Activated CD4-positive, alpha-beta memory T cell treated with anti-CD3 and anti-CD28 coated beads for 36 hours (primary cell): Measurements from ENCODE around the gene TUNAR. TPM values are rescaled to one million over a fixed set of nuclear protein-coding genes. Genes with fewer than 3 reads are reported as not detected.

Experiments used
- CTCF ChIA-PET: fragments of 350-600 bp; sonication (Branson Sonifier 250); formaldehyde crosslinking; loops from one replicate; lab custom pipeline; 2021; ENCODE audit warnings: antibody characterized with exemption, inconsistent platforms; lab: Charles Lee
- POLR2A ChIA-PET: fragments of 350-600 bp; sonication (Branson Sonifier 250); formaldehyde crosslinking; loops from one replicate; lab custom pipeline; 2021; ENCODE audit warnings: antibody characterized with exemption; lab: Charles Lee
- DNase-seq: peaks from one replicate; pipeline ENCODE4 v3.0.0-alpha.2; 2020
- H3K27ac Mint-ChIP-seq: one replicate; pipeline ENCODE4 v1.8.0; 2021; ENCODE audit warnings: mixed read lengths
- H3K27me3 Mint-ChIP-seq: one replicate; pipeline ENCODE4 v1.8.0; 2021; ENCODE audit warnings: mixed read lengths
- H3K36me3 Mint-ChIP-seq: one replicate; pipeline ENCODE4 v1.8.0; 2021; ENCODE audit warnings: mixed read lengths
- H3K4me1 Mint-ChIP-seq: one replicate; pipeline ENCODE4 v1.8.0; 2021; ENCODE audit warnings: low read depth, mixed read lengths
- H3K4me3 Mint-ChIP-seq: one replicate; pipeline ENCODE4 v1.8.0; 2021; ENCODE audit warnings: mild to moderate bottlenecking, mixed read lengths
- H3K9me3 Mint-ChIP-seq: one replicate; pipeline ENCODE4 v1.8.0; 2021; ENCODE audit warnings: mixed read lengths
- intact Hi-C: fragments of 100-400 bp; cut with micrococcal nuclease; formaldehyde crosslinking; loops from one replicate; pipeline ENCODE4 v1.15.1; 2023
- total RNA-seq, 2 experiments: library from RNA; stranded (reverse); gene quantifications; one replicate each; pipeline ENCODE4 v1.2.3, GENCODE V29; 2021

TUNAR gene
- total RNA-seq, 2 experiments from 2014 or later = not detected

GRCh38 chr14:95901054-95901453, 24.4 kb downstream of the TUNAR start:
- Mint-ChIP-seq H3K36me3 (no peaks in the 10 kb centered on the region), H3K9me3 (no peaks in the 10 kb centered on the region), H3K27me3 (peaks cover 20% of the 10 kb centered on the region), H3K4me1 (no peaks in the 10 kb centered on the region), H3K4me3 (no peak overlapping the region), H3K27ac (no peak overlapping the region)
- DNase-seq = no peak
- POLR2A ChIA-PET = no interaction called here
- CTCF ChIA-PET = no interaction called here
- intact Hi-C loops = no loop called here

DNA sequence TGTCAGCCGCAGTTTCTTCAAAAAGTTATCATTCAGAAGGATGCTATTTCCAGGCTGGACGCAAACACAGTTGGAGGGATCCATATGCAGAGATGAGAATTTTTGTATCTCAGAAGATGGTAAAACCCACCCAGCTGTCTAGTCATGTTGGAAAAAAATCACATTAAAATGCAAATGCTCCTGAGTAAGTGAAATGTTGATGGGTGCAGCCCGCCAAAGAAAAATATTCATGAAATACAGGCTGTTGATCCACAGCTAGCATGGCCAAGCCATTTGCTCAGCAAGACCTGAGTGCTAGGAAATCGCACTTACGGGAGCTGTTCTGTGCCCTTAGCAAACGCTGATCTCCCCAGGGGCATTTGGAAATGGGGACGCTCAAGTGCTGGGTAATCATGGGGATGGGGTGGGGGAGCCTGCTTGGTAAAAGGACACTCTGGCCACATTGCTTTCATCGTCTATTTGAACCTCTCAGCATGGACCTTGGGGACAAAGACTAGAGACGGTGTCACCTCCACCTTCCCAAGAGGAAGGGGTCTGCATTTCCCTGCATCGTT, 25.7 kb downstream of the TUNAR start:
- no peak for DNase-seq
- Mint-ChIP-seq H3K27ac (no peak overlapping the region), H3K4me3 (no peak overlapping the region), H3K36me3 (no peaks in the 10 kb centered on the region), H3K4me1 (no peaks in the 10 kb centered on the region), H3K9me3 (no peaks in the 10 kb centered on the region), H3K27me3 (peaks cover 18% of the 10 kb centered on the region)
- intact Hi-C loops = no loop called here
- ChIA-PET CTCF (no interaction called here), POLR2A (no interaction called here)

- H3K27me3 Mint-ChIP-seq = peaks cover 13% of the 10 kb centered on the region
- H3K4me3 Mint-ChIP-seq = no peak overlapping the region
- ChIA-PET POLR2A (no interaction called here), CTCF (no interaction called here)
- H3K9me3 Mint-ChIP-seq = no peaks in the 10 kb centered on the region
- intact Hi-C loops = no loop called here
- no peaks in the 10 kb centered on the region for H3K4me1 Mint-ChIP-seq
- no peak overlapping the region for H3K27ac Mint-ChIP-seq
- DNase-seq = no peak
- no peaks in the 10 kb centered on the region for H3K36me3 Mint-ChIP-seq
Measured at GRCh38 chr14:95903165-95903564, 26.5 kb downstream of the TUNAR start.

DNA sequence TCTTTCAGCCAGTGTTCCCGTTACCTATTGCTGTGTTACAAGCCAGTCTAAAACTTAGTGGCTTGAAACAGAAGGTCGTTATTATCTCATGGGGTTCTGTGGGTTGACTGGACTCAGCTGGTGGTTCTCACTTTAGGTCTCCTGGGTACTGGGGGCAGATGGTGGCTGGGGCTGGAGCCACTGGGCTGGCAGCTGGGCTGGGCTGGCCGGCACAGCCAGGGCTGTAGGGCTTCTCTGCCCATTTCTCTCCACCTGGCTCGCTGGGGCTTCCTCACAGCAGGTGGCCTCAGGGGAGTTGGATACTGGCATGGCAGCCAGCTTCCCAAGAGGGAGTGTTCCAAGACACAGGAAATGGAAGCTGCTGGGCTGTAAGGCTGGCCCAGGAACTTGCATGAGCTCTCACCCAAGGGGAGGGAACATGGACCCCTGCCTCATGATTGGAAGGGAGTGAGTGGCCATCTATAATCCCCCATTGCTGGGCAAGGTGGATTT, 27.0 kb downstream of the TUNAR start:
- CTCF ChIA-PET = no interaction called here
- no peak overlapping the region for H3K4me3 Mint-ChIP-seq
- H3K27ac Mint-ChIP-seq = no peak overlapping the region
- POLR2A ChIA-PET = no interaction called here
- intact Hi-C loops = no loop called here
- H3K4me1 Mint-ChIP-seq = no peaks in the 10 kb centered on the region
- DNase-seq = no peak
- no peaks in the 10 kb centered on the region for H3K36me3 Mint-ChIP-seq
- H3K9me3 Mint-ChIP-seq = no peaks in the 10 kb centered on the region
- peaks cover 13% of the 10 kb centered on the region for H3K27me3 Mint-ChIP-seq

GRCh38 chr14:95906591-95906990, 30.0 kb downstream of the TUNAR start:
- POLR2A ChIA-PET = no interaction called here
- Mint-ChIP-seq H3K27me3 (peaks cover 14% of the 10 kb centered on the region), H3K4me1 (no peaks in the 10 kb centered on the region)

GRCh38 chr14:95910628-95911027, 34.0 kb downstream of the TUNAR start:
- DNase-seq = no peak
- intact Hi-C loops = no loop called here
- POLR2A ChIA-PET = no interaction called here
- CTCF ChIA-PET = no interaction called here
- Mint-ChIP-seq H3K4me1 (no peaks in the 10 kb centered on the region), H3K27ac (no peak overlapping the region), H3K27me3 (peaks cover 11% of the 10 kb centered on the region), H3K4me3 (no peak overlapping the region), H3K9me3 (no peaks in the 10 kb centered on the region), H3K36me3 (no peaks in the 10 kb centered on the region)

More at GRCh38 chr14:95906591-95906990, 30.0 kb downstream of the TUNAR start:
- H3K4me3 Mint-ChIP-seq = no peak overlapping the region
- intact Hi-C loops = no loop called here
- no peaks in the 10 kb centered on the region for H3K36me3 Mint-ChIP-seq
- H3K27ac Mint-ChIP-seq = no peak overlapping the region
- CTCF ChIA-PET = no interaction called here
- no peaks in the 10 kb centered on the region for H3K9me3 Mint-ChIP-seq
- no peak for DNase-seq

DNA sequence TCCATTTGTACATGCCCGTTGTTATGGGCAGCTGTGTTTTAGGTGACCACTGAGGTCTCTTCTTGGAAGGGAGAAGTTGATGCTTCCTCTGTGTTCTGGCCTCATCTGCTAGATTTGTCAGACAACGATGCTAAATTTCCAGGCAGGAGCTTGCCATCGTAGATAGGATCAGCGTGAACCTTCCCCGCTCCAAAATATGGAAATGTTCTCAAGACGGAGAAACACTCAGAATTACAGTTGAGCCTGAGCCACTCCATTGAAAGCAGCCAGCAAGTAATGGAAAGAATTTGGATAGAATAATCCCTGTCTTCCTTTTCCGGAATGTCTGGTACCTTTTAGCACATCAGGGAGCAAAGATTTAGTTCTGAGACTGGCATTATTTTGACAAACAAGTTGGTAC, 34.8 kb downstream of the TUNAR start:
- H3K27ac Mint-ChIP-seq = no peak overlapping the region
- CTCF ChIA-PET = no interaction called here
- intact Hi-C loops = no loop called here
- no peaks in the 10 kb centered on the region for H3K9me3 Mint-ChIP-seq
- H3K36me3 Mint-ChIP-seq = no peaks in the 10 kb centered on the region
- peaks cover 11% of the 10 kb centered on the region for H3K27me3 Mint-ChIP-seq
- H3K4me3 Mint-ChIP-seq = no peak overlapping the region
- POLR2A ChIA-PET = no interaction called here
- no peak for DNase-seq
- no peaks in the 10 kb centered on the region for H3K4me1 Mint-ChIP-seq

DNA sequence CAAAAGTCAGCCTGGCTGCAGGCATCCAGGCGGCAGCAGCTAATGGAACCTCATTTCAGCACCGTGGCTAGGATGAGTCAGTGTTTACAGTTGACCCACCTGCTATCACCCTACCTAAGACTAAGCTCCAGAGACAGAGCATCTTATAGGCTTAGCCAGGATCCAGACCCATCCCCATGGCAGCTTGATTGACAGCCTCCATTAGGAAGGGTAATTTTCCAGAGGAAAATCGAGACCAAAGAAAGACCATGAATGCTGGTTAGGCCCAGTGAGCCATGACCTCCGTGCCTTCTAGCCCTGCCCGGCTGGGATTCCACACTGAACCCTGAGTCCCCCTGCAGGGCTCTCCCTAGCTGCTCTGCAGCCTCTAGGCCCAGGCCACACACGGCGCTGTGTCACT, 38.7 kb downstream of the TUNAR start:
- intact Hi-C loops = no loop called here
- POLR2A ChIA-PET = no interaction called here
- H3K4me3 Mint-ChIP-seq = no peak overlapping the region
- no peaks in the 10 kb centered on the region for H3K9me3 Mint-ChIP-seq
- CTCF ChIA-PET = no interaction called here
- H3K27me3 Mint-ChIP-seq = peaks cover 18% of the 10 kb centered on the region
- H3K27ac Mint-ChIP-seq = no peak overlapping the region
- no peaks in the 10 kb centered on the region for H3K4me1 Mint-ChIP-seq
- H3K36me3 Mint-ChIP-seq = no peaks in the 10 kb centered on the region
- DNase-seq = no peak

- POLR2A ChIA-PET = no interaction called here
- no peak overlapping the region for H3K27ac Mint-ChIP-seq
- intact Hi-C loops = no loop called here
- no peaks in the 10 kb centered on the region for H3K9me3 Mint-ChIP-seq
- CTCF ChIA-PET = no interaction called here
- H3K27me3 Mint-ChIP-seq = peaks cover 19% of the 10 kb centered on the region
- no peaks in the 10 kb centered on the region for H3K4me1 Mint-ChIP-seq
- no peak for DNase-seq
- no peak overlapping the region for H3K4me3 Mint-ChIP-seq
- H3K36me3 Mint-ChIP-seq = no peaks in the 10 kb centered on the region
Measured at GRCh38 chr14:95918466-95918865, 41.8 kb downstream of the TUNAR start.

GRCh38 chr14:95920769-95921438, 44.3 kb downstream of the TUNAR start:
- Mint-ChIP-seq H3K36me3 (no peaks in the 10 kb centered on the region), H3K9me3 (no peaks in the 10 kb centered on the region), H3K27ac (no peak overlapping the region), H3K4me1 (no peaks in the 10 kb centered on the region), H3K27me3 (peaks cover 17% of the 10 kb centered on the region), H3K4me3 (no peak overlapping the region)
- DNase-seq = no peak
- ChIA-PET POLR2A (no interaction called here), CTCF (no interaction called here)
- intact Hi-C loops = no loop called here

GRCh38 chr14:95922080-95922479, 45.4 kb downstream of the TUNAR start:
- H3K27ac Mint-ChIP-seq = no peak overlapping the region
- peaks cover 18% of the 10 kb centered on the region for H3K27me3 Mint-ChIP-seq
- no peak overlapping the region for H3K4me3 Mint-ChIP-seq
- no peaks in the 10 kb centered on the region for H3K36me3 Mint-ChIP-seq
- no peak for DNase-seq
- ChIA-PET CTCF (no interaction called here), POLR2A (no interaction called here)
- intact Hi-C loops = no loop called here
- no peaks in the 10 kb centered on the region for H3K9me3 Mint-ChIP-seq
- H3K4me1 Mint-ChIP-seq = no peaks in the 10 kb centered on the region

DNA sequence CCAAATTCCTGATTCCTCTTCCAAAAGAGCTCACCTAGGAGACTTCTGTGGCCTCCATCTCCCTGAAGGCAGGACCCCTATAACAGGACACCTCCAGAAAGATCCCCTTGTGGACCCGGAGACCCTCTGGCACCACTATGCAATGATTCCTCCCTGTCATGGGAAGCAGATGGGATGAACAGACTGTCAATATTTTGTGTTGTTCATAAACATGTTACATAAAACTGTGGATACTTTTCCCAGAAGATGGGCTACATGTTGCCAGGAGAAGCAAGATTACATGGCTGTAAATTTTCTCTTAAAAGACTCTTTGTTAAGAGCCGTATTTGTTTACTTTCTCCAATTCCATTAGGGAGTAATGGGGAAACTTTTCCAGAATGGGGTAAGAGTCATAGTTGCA, 52.1 kb downstream of the TUNAR start:
- CTCF ChIA-PET = no interaction called here
- H3K27me3 Mint-ChIP-seq = peaks cover 22% of the 10 kb centered on the region
- no peak for DNase-seq
- H3K36me3 Mint-ChIP-seq = no peaks in the 10 kb centered on the region
- H3K4me3 Mint-ChIP-seq = no peak overlapping the region
- H3K27ac Mint-ChIP-seq = no peak overlapping the region
- POLR2A ChIA-PET = no interaction called here
- no peaks in the 10 kb centered on the region for H3K4me1 Mint-ChIP-seq
- intact Hi-C loops = no loop called here
- no peaks in the 10 kb centered on the region for H3K9me3 Mint-ChIP-seq

DNA sequence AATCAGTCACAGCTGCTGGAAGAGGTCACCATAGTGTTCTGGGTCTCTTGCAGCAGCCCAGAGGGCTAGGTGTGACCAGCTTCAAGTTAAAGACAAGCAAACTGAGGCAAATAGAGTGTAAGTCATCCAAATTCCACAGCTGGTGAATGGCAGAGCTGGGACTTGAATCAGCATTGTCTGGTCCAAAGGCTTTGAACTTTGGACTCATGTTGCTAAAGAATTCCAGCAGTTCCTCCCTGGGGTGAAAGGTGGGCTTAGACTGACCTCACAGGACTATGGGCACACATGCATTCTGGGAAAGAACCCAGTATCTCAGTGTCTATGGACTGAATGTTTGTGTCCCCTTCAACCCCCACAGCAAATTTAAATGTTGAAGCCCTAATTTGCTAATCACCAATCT, 54.8 kb downstream of the TUNAR start:
- Mint-ChIP-seq H3K4me1 (no peaks in the 10 kb centered on the region), H3K27ac (no peak overlapping the region), H3K9me3 (no peaks in the 10 kb centered on the region), H3K36me3 (no peaks in the 10 kb centered on the region), H3K27me3 (peaks cover 27% of the 10 kb centered on the region), H3K4me3 (no peak overlapping the region)
- POLR2A ChIA-PET = no interaction called here
- intact Hi-C loops = no loop called here
- DNase-seq = no peak
- CTCF ChIA-PET = no interaction called here
